Esophagus mucosa (tissue), 1 donor: Measurements from ENCODE around the gene CSTPP1. TPM values are rescaled to one million over a fixed set of nuclear protein-coding genes. Genes with fewer than 3 reads are reported as not detected.

Source experiments
- total RNA-seq: library from RNA; stranded (reverse); gene quantifications from one replicate; pipeline ENCODE4 v1.2.4, GENCODE V29; 2023
- donor health status: DM: yes; HTN: yes; CAD: no.

CSTPP1 gene
- total RNA-seq, 1 donor from 2014 or later, result 12.6 TPM

Other genes starting within 250 kb of the CSTPP1 start
- gene ARHGAP1, start 236.1 kb upstream of the CSTPP1 start, total RNA-seq, result 88.7 TPM
- gene ZNF408, start 235.7 kb upstream of the CSTPP1 start, total RNA-seq, result 6.7 TPM
- not detected for gene F2, start 217.5 kb upstream of the CSTPP1 start, total RNA-seq
- 48.7 TPM for gene CKAP5, start 90.5 kb upstream of the CSTPP1 start, total RNA-seq
- 2.5 TPM for gene LRP4, start 18.2 kb upstream of the CSTPP1 start, total RNA-seq
- gene ARFGAP2, start 240.1 kb downstream of the CSTPP1 start, total RNA-seq, result 77.9 TPM
- gene PACSIN3, start 249.7 kb downstream of the CSTPP1 start, total RNA-seq, result 55.3 TPM